Trophoblast cell (in vitro differentiated cells and primary cell): ENCODE measurements around the gene GPR143.

Source experiments
- DNase-seq, 2 donors: peaks; one replicate each; pipeline ENCODE4 v3.0.0-alpha.2; 2016
- H2AFZ ChIP-seq: 2 replicates; pipeline ENCODE4 v1.6.1; 2013; ENCODE audit warnings: low read length, moderate library complexity, mild to moderate bottlenecking; ENCODE audit not compliant: insufficient read depth, poor library complexity
- H2AK5ac ChIP-seq: 2 replicates; pipeline ENCODE4 v1.6.1; 2013; ENCODE audit warnings: mild to moderate bottlenecking, low read length
- H2BK120ac ChIP-seq: 2 replicates; pipeline ENCODE4 v1.6.1; 2013; ENCODE audit warnings: low read length, mild to moderate bottlenecking, moderate library complexity; ENCODE audit not compliant: insufficient read depth, poor library complexity
- H2BK12ac ChIP-seq: 2 replicates; pipeline ENCODE4 v1.6.1; 2013; ENCODE audit warnings: mild to moderate bottlenecking, low read length, moderate library complexity
- H2BK5ac ChIP-seq: 2 replicates; pipeline ENCODE4 v1.6.1; 2013; ENCODE audit warnings: low read length, low read depth, moderate library complexity, mild to moderate bottlenecking; ENCODE audit not compliant: poor library complexity
- H3K14ac ChIP-seq: 2 replicates; pipeline ENCODE4 v1.6.1; 2013; ENCODE audit warnings: mild to moderate bottlenecking, low read length
- H3K18ac ChIP-seq: 2 replicates; pipeline ENCODE4 v1.6.1; 2013; ENCODE audit warnings: mild to moderate bottlenecking, low read length
- H3K23ac ChIP-seq: 2 replicates; pipeline ENCODE4 v1.6.1; 2013; ENCODE audit warnings: low read length
- H3K27ac ChIP-seq: 2 replicates; pipeline ENCODE4 v1.5.1; 2013; ENCODE audit warnings: low read depth, mild to moderate bottlenecking, inconsistent platforms, low read length, moderate library complexity
- H3K27me3 ChIP-seq: 2 replicates; pipeline ENCODE4 v1.6.1; 2013; ENCODE audit warnings: inconsistent platforms, mild to moderate bottlenecking, low read length, moderate library complexity; ENCODE audit not compliant: insufficient read depth
- H3K36me3 ChIP-seq, 2 experiments: 1 replicate in 1 of 2; 2 replicates in 1 of 2; pipeline ENCODE4 v1.6.1; 2013; ENCODE audit warnings: low read length in 2 of 2, mild to moderate bottlenecking in 2 of 2, moderate library complexity in 1 of 2; ENCODE audit not compliant: insufficient read depth in 2 of 2, control insufficient read depth in 1 of 2
- H3K4ac ChIP-seq: 2 replicates; pipeline ENCODE4 v1.6.1; 2013; ENCODE audit warnings: low read depth, mild to moderate bottlenecking, low read length, moderate library complexity
- H3K4me1 ChIP-seq, 2 experiments: 1 replicate in 1 of 2; 2 replicates in 1 of 2; pipeline ENCODE4 v1.6.1; 2013; ENCODE audit warnings: low read length in 2 of 2, mild to moderate bottlenecking in 2 of 2, moderate library complexity in 1 of 2; ENCODE audit not compliant: insufficient read depth in 2 of 2, control insufficient read depth in 1 of 2
- H3K4me2 ChIP-seq: 2 replicates; pipeline ENCODE4 v1.6.1; 2013; ENCODE audit warnings: inconsistent platforms, mild to moderate bottlenecking, low read length, moderate library complexity
- H3K4me3 ChIP-seq: 2 replicates; pipeline ENCODE4 v1.5.1; 2013; ENCODE audit warnings: mild to moderate bottlenecking, low read depth, low read length, inconsistent platforms
- H3K79me1 ChIP-seq: one replicate; pipeline ENCODE4 v1.6.1; 2013; ENCODE audit warnings: low read length
- H3K79me2 ChIP-seq: 2 replicates; pipeline ENCODE4 v1.6.1; 2013; ENCODE audit warnings: low read length, mild to moderate bottlenecking; ENCODE audit not compliant: control insufficient read depth, insufficient read depth, poor library complexity
- H3K9ac ChIP-seq: 2 replicates; pipeline ENCODE4 v1.6.1; 2013; ENCODE audit warnings: mild to moderate bottlenecking, low read length
- H3K9me3 ChIP-seq: 2 replicates; pipeline ENCODE4 v1.6.1; 2013; ENCODE audit warnings: low read depth, mild to moderate bottlenecking, control low read depth, inconsistent platforms, low read length; ENCODE audit not compliant: insufficient read depth
- H4K12ac ChIP-seq: 2 replicates; pipeline ENCODE4 v1.6.1; 2013; ENCODE audit warnings: low read depth, mild to moderate bottlenecking, low read length, moderate library complexity
- H4K8ac ChIP-seq: 2 replicates; pipeline ENCODE4 v1.6.1; 2013; ENCODE audit warnings: low read depth, mild to moderate bottlenecking, low read length, moderate library complexity
- H4K91ac ChIP-seq: one replicate; pipeline ENCODE4 v1.6.1; 2013; ENCODE audit warnings: low read depth, mild to moderate bottlenecking, low read length, moderate library complexity
- WGBS: extraction: QIAGEN DNeasy Blood & Tissue Kit; methylation state at CpG from one replicate; pipeline ENCODE4 v1.1.7; 2013; ENCODE audit warnings: missing lambda C conversion rate; ENCODE audit not compliant: insufficient read length, insufficient coverage; ENCODE audit errors: extremely low coverage; 5-methylcytosine and 5-hydroxymethylcytosine counted together

GPR143 gene

DNA sequence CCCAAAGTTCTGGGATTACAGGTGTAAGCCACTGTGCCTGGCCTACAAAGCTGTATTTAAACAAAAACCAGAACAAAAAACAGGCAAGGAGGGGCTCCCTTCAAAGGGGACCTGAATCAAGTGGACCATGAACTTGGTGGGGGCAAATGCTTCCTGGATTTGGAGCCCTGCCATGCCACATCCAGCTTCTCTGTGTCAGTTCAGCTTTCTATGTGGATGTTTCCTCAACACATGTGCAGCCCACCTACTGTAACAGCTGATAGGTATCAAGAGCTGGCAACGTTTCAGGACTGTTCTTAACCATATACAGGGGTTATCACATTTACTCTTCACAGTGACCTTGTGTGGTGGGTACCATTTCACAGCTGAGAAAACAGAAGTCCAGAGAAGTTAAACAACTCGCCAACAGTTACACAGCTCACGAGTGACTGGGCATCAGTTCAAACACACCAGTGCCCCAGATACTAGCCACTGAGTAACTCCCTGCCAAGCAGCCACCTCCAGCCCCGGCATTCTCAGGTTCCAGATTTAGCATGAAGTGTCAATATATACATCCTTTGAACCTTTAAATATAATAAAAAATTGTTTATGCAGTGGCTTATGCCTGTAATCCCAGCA is 7.5 kb downstream of the GPR143 start:
- H2BK5ac ChIP-seq: no peak overlapping the region
- H4K91ac ChIP-seq: no peak overlapping the region
- H4K12ac ChIP-seq: no peak overlapping the region
- no peak overlapping the region for H3K4ac ChIP-seq
- H3K4me3 ChIP-seq: no peak overlapping the region
- WGBS: no CpG with 5 or more reads among the region's 4 CpGs
- H3K27me3 ChIP-seq: no peaks in the 10 kb centered on the region
- H3K4me2 ChIP-seq: no peak overlapping the region
- no peaks in the 10 kb centered on the region for H3K79me2 ChIP-seq
- no peak overlapping the region for H3K23ac ChIP-seq
- H3K79me1 ChIP-seq: no peaks in the 10 kb centered on the region
- no peak overlapping the region for H2AFZ ChIP-seq
- H3K9me3 ChIP-seq: no peaks in the 10 kb centered on the region
- H3K36me3 ChIP-seq: no peaks in the 10 kb centered on the region
- H3K14ac ChIP-seq: no peak overlapping the region
- no peak for DNase-seq
- no peak overlapping the region for H3K9ac ChIP-seq
- H2AK5ac ChIP-seq: no peak overlapping the region
- H3K18ac ChIP-seq: no peak overlapping the region
- H2BK120ac ChIP-seq: no peak overlapping the region
- no peak overlapping the region for H2BK12ac ChIP-seq
- H3K4me1 ChIP-seq: no peaks in the 10 kb centered on the region
- H4K8ac ChIP-seq: no peak overlapping the region
- H3K27ac ChIP-seq: no peak overlapping the region

DNA sequence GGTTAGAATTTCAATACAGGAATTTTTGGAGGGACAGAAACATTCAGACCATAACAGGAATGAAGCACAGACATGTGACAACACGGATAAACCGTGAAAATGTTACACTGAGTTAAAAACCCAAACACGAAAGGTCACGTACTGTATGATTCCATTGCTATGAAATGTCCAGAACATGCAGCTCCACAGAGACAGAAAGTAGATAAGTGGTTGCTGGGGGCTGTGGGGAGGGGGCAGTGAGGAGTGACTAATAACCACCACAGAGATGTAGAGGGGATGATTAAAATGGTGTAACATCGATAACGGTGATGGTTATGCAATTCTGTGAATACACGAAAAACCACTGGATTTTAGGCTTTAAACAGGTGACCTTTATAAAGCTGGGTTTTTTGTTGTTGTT is 8.3 kb downstream of the GPR143 start:
- H2BK5ac ChIP-seq: no peak overlapping the region
- WGBS: no CpG with 5 or more reads among the region's 7 CpGs
- no peak overlapping the region for H2AK5ac ChIP-seq
- no peaks in the 10 kb centered on the region for H3K36me3 ChIP-seq
- no peaks in the 10 kb centered on the region for H3K27me3 ChIP-seq
- H3K18ac ChIP-seq: no peak overlapping the region
- H3K79me2 ChIP-seq: no peaks in the 10 kb centered on the region
- no peak overlapping the region for H2AFZ ChIP-seq
- H4K8ac ChIP-seq: no peak overlapping the region
- peak; percentile 57 to 73 for DNase-seq
- H3K23ac ChIP-seq: no peak overlapping the region
- no peak overlapping the region for H3K27ac ChIP-seq
- no peaks in the 10 kb centered on the region for H3K79me1 ChIP-seq
- no peak overlapping the region for H3K14ac ChIP-seq
- H3K4ac ChIP-seq: no peak overlapping the region
- H3K4me3 ChIP-seq: no peak overlapping the region
- H4K91ac ChIP-seq: no peak overlapping the region
- no peaks in the 10 kb centered on the region for H3K4me1 ChIP-seq
- H3K9ac ChIP-seq: no peak overlapping the region
- H2BK12ac ChIP-seq: no peak overlapping the region
- no peak overlapping the region for H2BK120ac ChIP-seq
- H3K4me2 ChIP-seq: no peak overlapping the region
- no peak overlapping the region for H4K12ac ChIP-seq
- H3K9me3 ChIP-seq: no peaks in the 10 kb centered on the region

DNA sequence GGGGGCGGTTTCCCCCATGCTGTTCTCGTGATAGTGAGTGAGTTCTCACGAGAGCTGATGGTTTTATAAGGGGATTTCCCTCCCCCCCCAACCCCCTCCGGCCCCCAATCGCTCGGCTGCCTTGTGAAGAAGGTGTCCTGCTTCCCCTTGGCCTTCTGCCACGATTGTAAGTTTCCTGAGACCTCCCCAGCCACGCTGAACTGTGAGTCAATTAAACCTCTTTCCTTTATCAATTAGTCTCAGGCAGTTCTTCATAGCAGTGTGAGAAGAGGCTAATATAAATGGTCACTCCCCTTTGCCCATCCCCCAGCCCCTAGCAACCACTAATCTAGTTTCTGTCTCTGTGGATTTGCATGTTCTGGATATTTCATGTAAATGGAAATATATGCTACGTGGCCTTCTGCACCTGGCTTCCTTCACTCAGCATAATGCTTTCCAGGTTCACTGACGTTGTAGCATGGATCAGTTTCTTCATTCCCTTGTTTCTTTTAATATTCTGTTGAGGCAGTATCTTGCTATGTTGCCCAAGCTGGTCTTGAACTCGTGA is 16.4 kb downstream of the GPR143 start:
- H2AK5ac ChIP-seq: no peak overlapping the region
- no peak overlapping the region for H2BK5ac ChIP-seq
- H4K8ac ChIP-seq: no peak overlapping the region
- no peak overlapping the region for H3K23ac ChIP-seq
- H3K4me1 ChIP-seq: peaks cover 9 to 14% of the 10 kb centered on the region in 2 experiments
- H3K14ac ChIP-seq: no peak overlapping the region
- no CpG with 5 or more reads among the region's 11 CpGs for WGBS
- no peak overlapping the region for H4K91ac ChIP-seq
- H3K4me3 ChIP-seq: no peak overlapping the region
- H3K9ac ChIP-seq: no peak overlapping the region
- no peak overlapping the region for H4K12ac ChIP-seq
- H3K27me3 ChIP-seq: no peaks in the 10 kb centered on the region
- DNase-seq: no peak
- H3K27ac ChIP-seq: no peak overlapping the region
- H3K9me3 ChIP-seq: no peaks in the 10 kb centered on the region
- no peak overlapping the region for H2AFZ ChIP-seq
- H2BK12ac ChIP-seq: no peak overlapping the region
- peaks cover 12% of the 10 kb centered on the region for H3K79me1 ChIP-seq
- H3K79me2 ChIP-seq: peaks cover 2% of the 10 kb centered on the region
- H3K4ac ChIP-seq: no peak overlapping the region
- no peak overlapping the region for H2BK120ac ChIP-seq
- H3K4me2 ChIP-seq: no peak overlapping the region
- H3K18ac ChIP-seq: no peak overlapping the region
- no peaks in the 10 kb centered on the region for H3K36me3 ChIP-seq

DNA sequence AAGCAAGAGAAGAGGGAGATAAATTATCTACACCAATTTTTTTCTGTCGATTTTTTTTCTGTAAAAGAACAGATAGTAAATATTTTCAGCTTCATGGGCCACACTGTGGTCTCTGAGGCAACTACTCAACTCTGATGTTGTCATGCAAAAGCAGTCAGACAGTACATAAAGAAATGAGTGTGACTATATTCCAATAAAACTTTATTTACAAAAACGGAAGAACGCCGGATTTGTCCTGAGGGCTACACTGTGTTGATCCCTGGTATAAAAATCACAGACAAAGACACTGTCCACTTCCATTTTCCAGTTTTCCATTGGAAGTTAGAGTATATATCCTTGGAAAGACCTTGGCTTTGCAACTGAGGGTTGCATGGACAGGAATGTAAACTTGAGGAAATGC is 18.0 kb downstream of the GPR143 start:
- peaks cover 2% of the 10 kb centered on the region for H3K79me2 ChIP-seq
- H2BK12ac ChIP-seq: peak overlapping the region; percentile 95
- no peaks in the 10 kb centered on the region for H3K9me3 ChIP-seq
- H3K4me2 ChIP-seq: no peak overlapping the region
- H3K79me1 ChIP-seq: peaks cover 12% of the 10 kb centered on the region
- no peak overlapping the region for H2AK5ac ChIP-seq
- no peak overlapping the region for H2BK120ac ChIP-seq
- H3K4me1 ChIP-seq: peaks cover 9 to 14% of the 10 kb centered on the region in 2 experiments
- DNase-seq: no peak
- H3K14ac ChIP-seq: no peak overlapping the region
- no peak overlapping the region for H4K8ac ChIP-seq
- H3K4ac ChIP-seq: no peak overlapping the region
- no peaks in the 10 kb centered on the region for H3K36me3 ChIP-seq
- H3K9ac ChIP-seq: no peak overlapping the region
- H3K4me3 ChIP-seq: no peak overlapping the region
- no peak overlapping the region for H3K18ac ChIP-seq
- no peak overlapping the region for H2BK5ac ChIP-seq
- H2AFZ ChIP-seq: no peak overlapping the region
- no peak overlapping the region for H3K23ac ChIP-seq
- no peak overlapping the region for H4K12ac ChIP-seq
- H3K27ac ChIP-seq: no peak overlapping the region
- H4K91ac ChIP-seq: peak overlapping the region; percentile 96
- WGBS: no CpG with 5 or more reads among the region's 4 CpGs
- H3K27me3 ChIP-seq: no peaks in the 10 kb centered on the region
